Pons (tissue), 1 donor: ENCODE data around the gene CDH13.

Experiments
- DNase-seq: peaks from one replicate; pipeline ENCODE4 v3.0.0-alpha.2; 2016; ENCODE audit warnings: low spot score

Gene CDH13

GRCh38 chr16:83842756-83843507 lies 1216.2 kb downstream of the CDH13 start:
- peak; percentile 18 for DNase-seq

DNA sequence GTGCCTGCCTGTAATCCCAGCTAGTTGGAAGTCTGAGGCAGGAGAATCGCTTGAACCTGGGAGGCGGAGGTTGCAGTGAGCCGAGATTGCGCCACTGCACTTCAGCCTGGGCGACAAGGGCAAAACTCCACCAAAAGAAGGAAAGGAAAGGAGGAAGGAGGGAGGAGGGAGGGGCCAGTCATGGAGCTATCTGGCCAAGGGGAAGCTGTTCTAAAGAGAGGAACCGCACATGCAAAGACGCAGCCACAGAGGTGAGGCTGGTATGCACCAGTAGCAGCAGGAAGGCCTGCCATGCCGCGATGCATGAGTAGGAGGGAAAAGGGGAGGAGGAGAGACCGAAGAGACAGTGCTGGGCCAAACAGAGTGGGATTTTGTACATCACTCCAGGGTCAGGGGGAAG lies 1216.9 kb downstream of the CDH13 start:
- DNase-seq: no peak

DNA sequence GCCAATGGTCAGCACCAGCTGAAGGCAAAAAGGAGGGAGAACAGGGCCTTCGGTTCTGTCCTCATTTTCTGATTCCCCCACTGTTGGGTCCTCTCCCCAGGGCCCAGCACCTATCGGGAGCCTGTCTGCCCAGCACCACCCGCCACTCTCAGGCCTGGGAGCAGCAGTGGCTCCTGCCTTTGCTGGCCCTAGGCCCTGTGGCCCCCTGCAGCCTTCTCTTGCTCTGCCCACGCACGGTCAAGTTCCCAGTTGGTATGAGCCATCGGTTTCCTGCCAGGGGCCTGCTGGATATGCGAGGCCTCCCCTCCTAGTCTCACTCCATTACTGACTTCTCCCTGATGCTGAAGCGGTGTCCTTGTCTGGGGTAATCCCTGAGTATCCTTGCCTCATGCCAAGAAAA lies 1218.5 kb downstream of the CDH13 start:
- no peak for DNase-seq

- no peak for DNase-seq
Observed at GRCh38 chr16:83847371-83848225, 1220.8 kb downstream of the CDH13 start.

DNA sequence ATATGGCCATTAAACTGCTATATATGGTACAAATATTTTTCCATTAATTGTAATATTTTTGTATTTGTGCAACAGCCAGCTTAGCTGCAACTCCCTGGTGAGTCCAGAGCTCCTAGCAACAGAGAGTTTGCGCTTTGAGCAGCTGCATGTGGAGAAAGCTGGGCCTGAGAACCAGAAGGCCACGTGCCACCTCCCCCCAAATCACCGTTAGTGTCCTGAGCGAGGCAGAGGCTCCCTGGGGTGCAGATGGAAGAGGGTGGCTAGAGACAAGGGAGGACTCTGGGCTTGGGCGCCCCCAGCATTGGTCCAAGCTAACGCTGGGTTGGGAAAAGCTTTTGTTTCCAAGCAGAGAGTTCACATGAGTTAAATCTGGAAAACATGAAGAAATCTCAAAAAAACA lies 1222.7 kb downstream of the CDH13 start:
- DNase-seq: no peak
